Measurements from ENCODE around the gene PTP4A2. TPM values are rescaled to one million over a fixed set of nuclear protein-coding genes. Genes with fewer than 3 reads are reported as not detected.

The PTP4A2 gene
- total and polyA plus RNA-seq, 10 of the 15 experiments (the other 5 are each of a cell fraction or from before 2014, with no cell fraction given) = 180 to 909 (median 375) TPM

DNA sequence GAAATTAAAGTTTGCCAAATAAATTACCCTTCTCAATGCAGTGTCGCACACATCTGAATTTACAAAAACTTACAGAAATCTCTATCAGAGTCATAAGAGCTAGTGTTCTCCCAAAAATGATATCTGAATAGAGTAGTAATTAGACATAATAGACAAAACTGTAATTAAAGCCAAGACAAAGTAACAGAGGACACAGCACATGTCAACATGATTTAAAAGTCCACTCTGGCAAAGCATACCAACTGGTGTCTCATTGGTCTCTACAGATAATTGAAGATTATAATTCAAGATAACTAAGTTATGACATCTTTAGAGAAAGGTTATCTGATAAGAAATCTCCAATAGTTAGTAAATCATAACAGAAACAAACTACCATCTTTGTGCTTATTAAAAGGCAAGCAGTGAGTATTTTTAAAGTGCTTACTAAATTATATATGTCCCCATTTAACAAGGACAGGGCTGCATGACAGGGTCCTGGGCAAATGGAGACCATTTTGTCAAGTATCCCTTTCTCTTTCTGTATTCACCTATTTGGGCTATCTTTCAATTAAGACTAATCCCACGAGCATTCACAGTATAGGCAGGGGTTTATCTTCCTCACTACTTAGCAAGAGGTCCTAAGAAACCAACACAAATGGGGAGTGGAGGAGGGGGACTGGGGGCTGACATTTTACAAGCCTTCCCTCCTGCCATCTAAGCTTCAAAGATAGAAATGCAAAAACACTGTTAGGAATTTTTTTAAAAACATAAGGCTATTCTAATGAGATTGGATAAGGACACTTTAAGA, 26.0 kb downstream of the PTP4A2 start (continued):
- TF ChIP-seq, protein P1, sequence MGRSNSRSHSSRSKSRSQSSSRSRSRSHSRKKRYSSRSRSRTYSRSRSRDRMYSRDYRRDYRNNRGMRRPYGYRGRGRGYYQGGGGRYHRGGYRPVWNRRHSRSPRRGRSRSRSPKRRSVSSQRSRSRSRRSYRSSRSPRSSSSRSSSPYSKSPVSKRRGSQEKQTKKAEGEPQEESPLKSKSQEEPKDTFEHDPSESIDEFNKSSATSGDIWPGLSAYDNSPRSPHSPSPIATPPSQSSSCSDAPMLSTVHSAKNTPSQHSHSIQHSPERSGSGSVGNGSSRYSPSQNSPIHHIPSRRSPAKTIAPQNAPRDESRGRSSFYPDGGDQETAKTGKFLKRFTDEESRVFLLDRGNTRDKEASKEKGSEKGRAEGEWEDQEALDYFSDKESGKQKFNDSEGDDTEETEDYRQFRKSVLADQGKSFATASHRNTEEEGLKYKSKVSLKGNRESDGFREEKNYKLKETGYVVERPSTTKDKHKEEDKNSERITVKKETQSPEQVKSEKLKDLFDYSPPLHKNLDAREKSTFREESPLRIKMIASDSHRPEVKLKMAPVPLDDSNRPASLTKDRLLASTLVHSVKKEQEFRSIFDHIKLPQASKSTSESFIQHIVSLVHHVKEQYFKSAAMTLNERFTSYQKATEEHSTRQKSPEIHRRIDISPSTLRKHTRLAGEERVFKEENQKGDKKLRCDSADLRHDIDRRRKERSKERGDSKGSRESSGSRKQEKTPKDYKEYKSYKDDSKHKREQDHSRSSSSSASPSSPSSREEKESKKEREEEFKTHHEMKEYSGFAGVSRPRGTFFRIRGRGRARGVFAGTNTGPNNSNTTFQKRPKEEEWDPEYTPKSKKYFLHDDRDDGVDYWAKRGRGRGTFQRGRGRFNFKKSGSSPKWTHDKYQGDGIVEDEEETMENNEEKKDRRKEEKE (IDR thresholded peaks at IDR 0.05) = no peak
- TF ChIP-seq YY1 (IDR thresholded peaks at IDR 0.05; ENCODE audit: low read depth, low read length) (no peak), SREBF1 (IDR thresholded peaks at IDR 0.05; ENCODE audit: low read length) (no peak), NRF1 (conservative IDR thresholded peaks at IDR 0.05; ENCODE audit: low read depth, low read length) (no peak), MYB (IDR thresholded peaks at IDR 0.05; ENCODE audit: borderline replicate concordance, low read depth, low read length) (no peak), TCF3 (IDR thresholded peaks at IDR 0.05; ENCODE audit: borderline replicate concordance, insufficient read depth, low read depth, low read length) (no peak), SRF (IDR thresholded peaks at IDR 0.05; ENCODE audit: low read depth in 2 of 2, low read length in 2 of 2) (no peak), PAX5 (IDR thresholded peaks at IDR 0.05; ENCODE audit: borderline replicate concordance, low read depth, low read length) (no peak), IRF4 (IDR thresholded peaks at IDR 0.05; ENCODE audit: low read depth, low read length) (no peak)
- TF ChIP-seq, protein P2, sequence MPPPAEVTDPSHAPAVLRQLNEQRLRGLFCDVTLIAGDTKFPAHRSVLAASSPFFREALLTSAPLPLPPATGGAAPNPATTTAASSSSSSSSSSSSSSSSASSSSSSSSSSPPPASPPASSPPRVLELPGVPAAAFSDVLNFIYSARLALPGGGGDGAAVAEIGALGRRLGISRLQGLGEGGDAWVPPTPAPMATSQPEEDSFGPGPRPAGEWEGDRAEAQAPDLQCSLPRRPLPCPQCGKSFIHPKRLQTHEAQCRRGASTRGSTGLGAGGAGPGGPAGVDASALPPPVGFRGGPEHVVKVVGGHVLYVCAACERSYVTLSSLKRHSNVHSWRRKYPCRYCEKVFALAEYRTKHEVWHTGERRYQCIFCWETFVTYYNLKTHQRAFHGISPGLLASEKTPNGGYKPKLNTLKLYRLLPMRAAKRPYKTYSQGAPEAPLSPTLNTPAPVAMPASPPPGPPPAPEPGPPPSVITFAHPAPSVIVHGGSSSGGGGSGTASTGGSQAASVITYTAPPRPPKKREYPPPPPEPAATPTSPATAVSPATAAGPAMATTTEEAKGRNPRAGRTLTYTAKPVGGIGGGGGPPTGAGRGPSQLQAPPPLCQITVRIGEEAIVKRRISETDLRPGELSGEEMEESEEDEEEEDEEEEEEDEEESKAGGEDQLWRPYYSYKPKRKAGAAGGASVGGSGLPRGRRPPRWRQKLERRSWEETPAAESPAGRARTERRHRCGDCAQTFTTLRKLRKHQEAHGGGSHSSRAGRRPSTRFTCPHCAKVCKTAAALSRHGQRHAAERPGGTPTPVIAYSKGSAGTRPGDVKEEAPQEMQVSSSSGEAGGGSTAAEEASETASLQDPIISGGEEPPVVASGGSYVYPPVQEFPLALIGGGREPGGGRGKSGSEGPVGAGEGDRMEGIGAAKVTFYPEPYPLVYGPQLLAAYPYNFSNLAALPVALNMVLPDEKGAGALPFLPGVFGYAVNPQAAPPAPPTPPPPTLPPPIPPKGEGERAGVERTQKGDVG (CRISPR knock-in tag; IDR thresholded peaks at IDR 0.05) = no peak

Data from GM12878 (cell line).